Measurements from ENCODE around the gene CLIC1. TPM values are rescaled to one million over a fixed set of nuclear protein-coding genes. Genes with fewer than 3 reads are reported as not detected.

The CLIC1 gene
- total RNA-seq, 4 donors from 2014 or later: 253 to 375 (median 362) TPM

DNA sequence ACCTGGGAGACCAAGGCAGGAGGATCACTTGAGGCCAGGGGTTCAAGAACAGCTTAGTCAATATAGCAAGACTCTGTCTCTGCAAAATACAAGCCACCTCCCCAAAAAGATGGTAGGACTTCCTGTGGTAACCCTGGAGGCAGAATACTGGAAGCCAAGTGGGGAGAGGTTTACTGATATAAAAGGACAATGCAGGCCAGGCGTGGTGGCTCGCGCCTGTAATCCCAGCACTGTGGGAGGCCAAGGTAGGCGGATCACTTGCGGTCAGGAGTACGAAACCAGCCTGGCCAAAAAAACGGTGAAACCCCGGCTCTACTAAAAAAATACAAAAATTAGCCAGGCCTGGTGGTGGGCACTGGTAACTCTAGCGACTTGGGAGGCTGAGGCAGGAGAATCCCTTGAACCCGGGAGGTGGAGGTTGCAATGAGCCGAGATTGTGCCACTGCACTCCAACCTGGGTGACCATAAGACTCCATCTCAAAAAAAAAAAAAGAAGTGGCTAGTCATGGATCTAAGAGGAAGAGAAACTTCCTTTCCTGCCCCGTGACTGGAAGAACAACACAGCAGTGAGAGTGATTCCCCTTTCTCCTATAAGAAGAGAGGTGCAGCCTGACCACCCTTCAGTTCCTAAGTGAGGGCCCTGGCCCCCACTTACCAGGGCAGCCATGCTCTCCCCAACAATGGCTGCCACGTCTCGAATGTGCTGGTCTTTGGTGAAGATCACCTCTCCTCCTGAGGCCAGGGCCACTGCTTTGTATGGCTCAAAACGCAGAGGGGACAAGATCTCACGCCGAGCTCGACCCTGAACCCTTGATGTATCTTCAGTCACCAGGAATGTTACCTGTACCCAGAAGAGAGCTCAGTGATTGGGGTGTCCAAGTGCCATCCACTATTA, 32.3 kb upstream of the CLIC1 start:
- TF ChIP-seq POLR2AphosphoS5 (IDR thresholded peaks at IDR 0.05) (no peak), EP300 (IDR thresholded peaks at IDR 0.05; ENCODE audit: low read depth) (no peak), POLR2A (IDR thresholded peaks at IDR 0.05) (no peak)
- TF ChIP-seq, protein P1, sequence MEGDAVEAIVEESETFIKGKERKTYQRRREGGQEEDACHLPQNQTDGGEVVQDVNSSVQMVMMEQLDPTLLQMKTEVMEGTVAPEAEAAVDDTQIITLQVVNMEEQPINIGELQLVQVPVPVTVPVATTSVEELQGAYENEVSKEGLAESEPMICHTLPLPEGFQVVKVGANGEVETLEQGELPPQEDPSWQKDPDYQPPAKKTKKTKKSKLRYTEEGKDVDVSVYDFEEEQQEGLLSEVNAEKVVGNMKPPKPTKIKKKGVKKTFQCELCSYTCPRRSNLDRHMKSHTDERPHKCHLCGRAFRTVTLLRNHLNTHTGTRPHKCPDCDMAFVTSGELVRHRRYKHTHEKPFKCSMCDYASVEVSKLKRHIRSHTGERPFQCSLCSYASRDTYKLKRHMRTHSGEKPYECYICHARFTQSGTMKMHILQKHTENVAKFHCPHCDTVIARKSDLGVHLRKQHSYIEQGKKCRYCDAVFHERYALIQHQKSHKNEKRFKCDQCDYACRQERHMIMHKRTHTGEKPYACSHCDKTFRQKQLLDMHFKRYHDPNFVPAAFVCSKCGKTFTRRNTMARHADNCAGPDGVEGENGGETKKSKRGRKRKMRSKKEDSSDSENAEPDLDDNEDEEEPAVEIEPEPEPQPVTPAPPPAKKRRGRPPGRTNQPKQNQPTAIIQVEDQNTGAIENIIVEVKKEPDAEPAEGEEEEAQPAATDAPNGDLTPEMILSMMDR (IDR thresholded peaks at IDR 0.05): no peak
- intact Hi-C loops (cut with DNase I; ENCODE audit: low total_unique reads): no loop called here

DNA sequence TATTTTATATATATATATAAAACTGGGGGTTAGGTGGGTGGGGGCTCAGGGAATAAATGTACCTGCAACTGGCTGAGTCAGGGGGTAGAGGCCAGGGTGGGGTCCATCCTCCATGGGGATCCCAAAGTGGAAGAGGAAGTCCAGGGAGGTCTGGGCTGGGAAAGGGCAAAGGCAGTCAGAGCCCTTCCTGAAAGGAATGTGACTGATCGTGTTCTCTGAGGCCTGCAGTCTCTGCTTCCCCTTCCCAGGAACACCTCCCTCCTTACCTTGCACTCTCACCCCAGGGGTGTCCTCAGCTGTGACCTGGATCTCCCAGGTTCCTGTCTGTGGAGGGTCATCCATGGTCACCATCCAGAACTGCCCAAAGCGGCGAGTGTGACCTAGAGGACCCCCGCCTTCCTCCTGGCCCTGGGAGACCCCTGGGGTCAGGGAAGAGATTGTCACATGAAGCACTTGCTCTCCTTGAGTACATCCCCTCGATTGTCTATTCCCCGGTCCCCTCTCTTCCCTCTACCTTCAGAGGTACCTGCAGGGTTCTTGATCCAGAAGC, 30.8 kb upstream of the CLIC1 start:
- in situ Hi-C loops (cut with MboI; ENCODE audit: low pct_ligation_motif_present in 1 of 4, low pct_unique_long_range_greater_than_20kb in 1 of 4, low sequenced_read_pairs in 3 of 4): loop anchor here in 2 of 4 donors (5.0 to 10.0 kb wide), 2 partner anchors 80 to 82 kb away; partner anchors contain the start of gene LY6G5C (in 1 of the 2)
- no peak for DNase-seq

More for the DNA sequence above, 32.3 kb upstream of the CLIC1 start:
- Histone ChIP-seq H3K36me3 (no peaks in the 10 kb centered on the region), H3K4me3 (no peak overlapping the region), H3K4me1 (peaks cover 0 to 17% (median 8%) of the 10 kb centered on the region in 4 donors), H3K27ac (no peak overlapping the region), H3K9me3 (no peaks in the 10 kb centered on the region), H3K27me3 (no peaks in the 10 kb centered on the region)
- in situ Hi-C loops (cut with MboI; ENCODE audit: low pct_ligation_motif_present in 1 of 4, low pct_unique_long_range_greater_than_20kb in 1 of 4, low sequenced_read_pairs in 3 of 4): loop anchor here in 2 of 4 donors (5.0 to 10.0 kb wide), 2 partner anchors 81 to 84 kb away; partner anchors contain the start of gene LY6G5C (in 1 of the 2)
- no peak for DNase-seq
- 84 to 94% methylated on average over 8 to 18 of the region's 18 CpGs for WGBS, 2 donors (ENCODE audit: low coverage in 1 of 2)

DNA sequence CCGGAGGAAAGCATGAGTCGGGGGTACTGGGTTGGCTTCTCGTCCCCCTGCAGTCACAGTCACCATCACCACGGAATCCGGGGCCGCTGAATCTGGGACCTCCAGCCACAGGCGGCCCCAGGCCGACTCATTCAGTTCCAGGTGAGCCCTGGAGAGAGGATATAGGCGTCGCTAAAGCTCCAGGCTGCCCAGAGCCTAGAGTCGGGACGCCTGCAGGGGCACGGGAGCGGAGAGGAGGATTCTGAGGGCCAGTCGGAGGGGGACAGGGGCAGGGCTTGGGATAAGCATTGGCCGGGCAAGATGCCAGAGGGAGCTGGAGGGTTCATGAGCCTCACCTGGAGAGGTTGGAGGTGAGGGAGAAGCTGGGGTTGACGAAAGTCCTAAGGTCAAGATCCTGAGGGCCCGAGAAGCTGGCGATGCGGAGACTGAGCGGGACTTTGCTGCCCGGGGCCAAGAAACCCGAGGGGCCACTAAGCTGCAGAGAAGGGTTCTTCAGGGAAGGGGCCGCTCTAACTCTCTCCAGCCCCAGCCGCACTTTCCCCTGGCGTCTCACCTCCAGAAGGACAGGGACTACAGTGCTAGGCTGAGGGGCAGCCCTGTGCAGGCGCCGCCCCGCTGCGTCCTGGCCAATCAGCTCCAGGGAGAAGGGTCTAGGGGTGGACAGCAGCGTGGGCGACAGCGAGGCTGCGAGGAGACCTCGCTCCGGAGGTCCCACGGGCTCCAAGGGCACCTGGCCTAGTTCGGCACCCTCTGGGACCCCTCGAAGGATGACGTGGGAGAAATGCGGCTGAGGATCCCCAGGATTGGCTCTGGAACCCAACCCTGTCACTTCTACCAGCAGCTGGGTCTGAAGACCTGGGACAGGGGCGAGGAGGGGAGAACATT, 29.8 kb upstream of the CLIC1 start:
- TF ChIP-seq, protein P1 (IDR thresholded peaks at IDR 0.05): no peak
- TF ChIP-seq POLR2AphosphoS5 (IDR thresholded peaks at IDR 0.05): no peak
- no peak for TF ChIP-seq EP300 (IDR thresholded peaks at IDR 0.05; ENCODE audit: low read depth)
- no peak for TF ChIP-seq POLR2A (IDR thresholded peaks at IDR 0.05)
- DNase-seq: no peak
- intact Hi-C loops (cut with DNase I; ENCODE audit: low total_unique reads): no loop called here
- in situ Hi-C loops (cut with MboI; ENCODE audit: low pct_ligation_motif_present in 1 of 4, low pct_unique_long_range_greater_than_20kb in 1 of 4, low sequenced_read_pairs in 3 of 4): loop anchor here in 2 of 4 donors (5.0 to 10.0 kb wide), 2 partner anchors 79 to 81 kb away; partner anchors contain the start of gene LY6G5C (in 1 of the 2)
- WGBS, 2 donors (ENCODE audit: low coverage in 1 of 2): 52 to 67% methylated on average over 11 to 42 of the region's 42 CpGs
- Histone ChIP-seq H3K36me3 (no peaks in the 10 kb centered on the region), H3K4me3 (peak overlapping the region in 2 of 4 donors; percentile 6 to 19), H3K9me3 (no peaks in the 10 kb centered on the region), H3K27me3 (no peaks in the 10 kb centered on the region), H3K27ac (no peak overlapping the region), H3K4me1 (peaks cover 0 to 15% (median 8%) of the 10 kb centered on the region in 4 donors)

More for the DNA sequence above, 30.8 kb upstream of the CLIC1 start:
- Histone ChIP-seq H3K4me1 (peaks cover 0 to 16% (median 8%) of the 10 kb centered on the region in 4 donors), H3K27me3 (no peaks in the 10 kb centered on the region), H3K4me3 (no peak overlapping the region), H3K27ac (no peak overlapping the region), H3K36me3 (no peaks in the 10 kb centered on the region), H3K9me3 (no peaks in the 10 kb centered on the region)
- TF ChIP-seq, protein P1 (IDR thresholded peaks at IDR 0.05): no peak
- TF ChIP-seq POLR2AphosphoS5 (IDR thresholded peaks at IDR 0.05) (no peak), POLR2A (IDR thresholded peaks at IDR 0.05) (no peak), EP300 (IDR thresholded peaks at IDR 0.05; ENCODE audit: low read depth) (no peak)
- intact Hi-C loops (cut with DNase I; ENCODE audit: low total_unique reads): no loop called here
- 85% methylated on average over 6 of the region's 6 CpGs; no CpG with 5 or more reads in 1 of the 2 donors for WGBS, 2 donors (ENCODE audit: low coverage in 1 of 2)

Data from transverse colon (tissue), 4 donors.